Left kidney (tissue), 2 donors: ENCODE measurements around the gene COL5A1. TPM values are rescaled to one million over a fixed set of nuclear protein-coding genes. Genes with fewer than 3 reads are reported as not detected.

Experiments
- DNase-seq: peaks from one replicate; pipeline ENCODE4 v3.0.0-alpha.2; 2013
- polyA plus RNA-seq: library from polyadenylated mRNA; unstranded; fragments of 120-200 nt; gene quantifications from one replicate; pipeline ENCODE4 v1.2.1, GENCODE V29; 2013; ENCODE audit not compliant: insufficient read length

The COL5A1 gene
- polyA plus RNA-seq, 1 donor: 77.3 TPM

DNA sequence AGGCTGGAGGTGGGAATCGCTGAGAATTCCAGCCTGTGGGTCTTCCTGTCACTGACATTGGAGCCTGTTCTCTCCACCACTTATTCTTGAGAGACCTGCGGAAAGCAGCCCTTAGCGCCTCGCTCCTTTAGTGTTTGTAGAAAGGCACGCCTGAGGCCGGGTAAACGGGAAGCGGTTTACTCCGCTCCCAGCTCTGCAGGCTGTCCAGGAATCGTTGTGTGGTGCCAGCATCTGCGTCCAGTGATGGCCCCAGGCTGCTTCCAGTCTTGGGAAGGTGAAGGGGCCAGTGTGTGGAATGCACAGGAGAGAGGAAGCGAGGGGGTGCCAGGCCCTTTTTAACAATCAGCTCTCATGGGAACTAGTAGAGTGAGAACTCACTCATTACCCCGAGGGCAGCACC is 194.4 kb downstream of the COL5A1 start:
- no peak for DNase-seq

DNA sequence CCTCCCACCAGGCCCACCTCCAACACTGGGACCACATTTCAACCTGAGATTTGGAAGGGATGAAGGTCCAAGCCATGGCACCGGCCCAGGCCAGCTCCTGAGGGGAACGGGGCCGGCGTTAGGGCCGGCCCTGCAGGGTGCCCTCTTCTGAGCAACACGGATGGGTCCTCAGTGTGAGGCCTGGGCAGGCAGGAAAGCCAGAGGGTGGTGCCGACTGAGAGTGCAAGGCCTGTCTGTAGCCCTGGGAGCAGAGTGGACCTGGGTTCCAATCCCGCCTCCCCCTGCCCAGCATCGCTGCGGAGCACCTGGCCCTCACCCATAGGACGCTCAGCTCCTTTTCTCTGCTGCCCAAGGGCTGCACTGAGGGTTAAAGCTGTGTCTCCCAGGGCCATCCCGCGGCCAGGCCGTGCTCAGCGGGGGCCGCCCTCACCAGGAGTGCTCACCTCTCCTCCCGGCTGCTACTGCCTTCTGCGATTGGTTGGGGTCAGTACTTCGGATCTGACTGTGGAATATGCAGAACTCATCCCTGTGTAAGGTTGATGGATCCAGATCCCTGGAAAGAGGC is 194.9 kb downstream of the COL5A1 start:
- DNase-seq: no peak

DNA sequence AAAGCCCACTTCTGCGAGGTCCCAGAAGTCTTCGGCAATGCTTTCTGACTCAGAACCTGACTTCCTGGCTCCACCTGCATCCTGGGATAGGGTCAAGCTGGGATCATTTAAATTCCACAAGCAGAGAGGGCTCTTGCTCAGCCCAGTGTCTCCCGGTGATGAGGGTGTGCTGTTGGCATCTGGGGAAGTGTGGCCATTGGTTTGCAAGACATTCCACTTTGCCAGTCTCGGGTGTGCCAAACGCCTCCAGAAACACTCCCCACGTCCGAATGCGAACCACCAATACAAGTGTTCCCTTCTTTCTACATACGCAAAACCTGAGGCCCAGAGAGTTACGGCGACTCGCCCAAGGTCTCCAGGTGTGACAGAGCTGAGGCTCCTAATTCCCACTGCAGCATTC is 195.9 kb downstream of the COL5A1 start:
- no peak for DNase-seq

DNA sequence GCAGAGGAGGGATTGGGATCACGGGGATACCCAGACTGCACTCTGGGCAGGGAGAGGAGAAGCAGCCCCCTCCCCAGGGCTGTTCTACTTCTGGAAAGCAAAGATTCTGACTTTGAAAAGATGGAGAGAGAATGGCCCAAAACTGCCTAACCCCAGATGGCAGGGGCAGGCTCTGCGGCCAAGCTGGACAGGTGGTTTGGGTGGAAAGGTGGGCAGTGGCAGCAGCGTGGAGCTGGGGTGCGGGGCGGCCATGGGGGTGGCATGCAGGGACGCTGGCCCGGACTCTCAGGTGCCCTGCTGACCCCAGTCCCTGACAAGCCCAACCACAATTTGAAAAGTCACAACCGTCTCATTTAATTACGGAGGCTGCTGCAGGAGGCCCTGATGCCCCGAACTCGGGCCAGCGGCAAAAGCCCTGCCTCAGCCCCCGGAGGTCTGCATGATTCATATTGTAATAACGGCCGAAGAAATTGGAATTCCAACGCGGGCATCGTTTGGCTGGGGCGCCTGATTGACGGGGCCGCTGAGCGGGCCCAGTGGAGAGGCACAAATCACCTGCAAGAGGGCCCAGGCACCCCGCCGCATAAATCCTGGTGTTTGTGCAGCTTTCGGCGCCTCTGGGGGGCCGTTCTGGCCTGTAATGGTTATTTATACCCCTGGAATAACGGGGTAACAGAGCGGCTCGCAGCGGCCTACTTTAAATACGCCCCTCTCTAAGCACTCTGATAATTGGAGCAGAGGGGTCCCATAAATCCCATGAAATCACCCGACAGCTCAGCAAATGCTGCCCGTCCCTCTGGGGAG is 197.2 kb downstream of the COL5A1 start:
- no peak for DNase-seq

DNA sequence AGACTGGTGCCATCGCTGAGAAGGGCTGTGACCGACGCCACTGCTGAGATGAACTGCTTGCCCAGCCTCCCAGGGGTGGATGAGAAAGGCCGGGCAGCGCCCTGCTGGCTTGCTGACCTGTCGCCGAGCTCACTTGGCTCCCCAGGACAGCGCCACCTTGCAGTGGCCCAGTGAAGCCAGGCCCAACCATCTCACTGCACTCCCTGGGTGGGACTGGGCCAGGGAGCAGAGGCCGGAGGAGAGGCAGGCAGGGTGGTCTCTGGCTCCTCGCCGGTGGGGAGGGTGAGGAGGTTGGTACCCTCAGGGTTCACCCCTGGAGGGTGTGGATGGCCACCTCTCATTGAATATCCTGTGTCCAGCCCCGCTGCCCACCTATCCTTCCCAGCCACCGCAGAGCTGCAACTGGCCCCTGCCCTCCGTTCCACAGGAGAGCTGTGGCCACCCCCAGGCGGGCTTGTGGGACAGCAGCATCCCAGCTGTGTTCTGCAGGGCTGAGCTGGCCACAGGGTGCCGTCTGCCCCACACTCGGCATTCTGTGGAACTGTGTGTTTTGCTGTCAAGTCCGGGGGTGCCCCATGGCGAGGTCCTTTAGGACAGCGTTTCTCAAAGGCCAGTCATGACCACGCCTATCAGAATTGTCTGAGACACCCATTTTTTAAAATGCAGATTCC is 198.0 kb downstream of the COL5A1 start:
- DNase-seq: no peak

DNA sequence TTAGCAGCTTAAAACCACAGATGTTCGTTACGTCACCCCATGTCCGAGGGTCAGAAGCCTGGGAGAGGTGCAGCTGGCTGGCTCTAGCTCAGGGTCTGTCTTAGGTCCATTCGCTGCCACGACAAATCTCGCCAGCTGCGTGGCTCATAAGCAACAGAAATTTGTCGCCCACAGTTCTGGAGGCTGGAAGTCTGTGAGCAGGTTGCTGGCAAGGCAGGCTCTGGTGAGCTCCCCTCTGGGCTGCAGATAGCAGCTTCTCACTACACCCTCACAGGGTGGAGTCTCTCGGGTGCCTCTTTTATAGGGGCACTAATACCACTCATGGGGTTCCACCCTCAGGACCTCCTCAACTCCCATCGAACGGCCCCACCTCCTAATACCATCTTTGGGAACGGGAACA is 198.9 kb downstream of the COL5A1 start:
- DNase-seq: no peak

DNA sequence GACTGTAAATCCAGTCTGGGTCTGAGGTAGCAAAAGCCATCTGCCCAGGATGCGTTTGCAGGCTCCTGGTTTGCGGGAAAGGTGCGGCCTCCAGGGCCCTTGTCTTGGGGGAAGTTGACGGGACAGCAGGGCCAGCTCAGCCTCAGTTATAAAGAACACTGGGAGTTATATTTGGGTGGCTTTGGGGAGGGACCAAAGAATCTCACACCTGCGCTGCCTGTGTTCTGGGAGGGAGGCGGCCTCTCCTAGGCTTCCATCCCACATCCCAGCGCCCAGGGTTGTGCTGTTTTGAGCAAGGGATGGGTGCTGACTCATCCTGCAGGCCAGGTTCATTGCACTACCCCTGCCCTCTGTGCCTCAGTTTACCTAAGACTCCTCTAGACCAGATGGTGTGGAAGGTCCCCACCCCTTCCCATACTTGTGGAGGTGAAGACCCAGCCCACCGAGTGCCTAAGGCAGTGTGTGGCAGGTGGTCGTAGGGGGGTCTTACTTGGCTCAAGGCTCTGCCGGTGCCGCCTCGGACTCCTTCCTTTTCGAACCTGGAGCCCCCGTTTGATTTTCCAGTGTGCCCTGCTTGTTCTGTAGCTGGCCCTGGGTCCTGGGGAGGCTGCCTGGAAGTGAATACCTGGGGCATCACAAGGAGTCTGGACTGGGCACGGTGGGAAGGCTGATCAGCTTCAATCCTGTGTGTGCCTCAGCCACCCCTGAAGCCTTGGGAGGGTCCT is 199.7 kb downstream of the COL5A1 start:
- no peak for DNase-seq

DNA sequence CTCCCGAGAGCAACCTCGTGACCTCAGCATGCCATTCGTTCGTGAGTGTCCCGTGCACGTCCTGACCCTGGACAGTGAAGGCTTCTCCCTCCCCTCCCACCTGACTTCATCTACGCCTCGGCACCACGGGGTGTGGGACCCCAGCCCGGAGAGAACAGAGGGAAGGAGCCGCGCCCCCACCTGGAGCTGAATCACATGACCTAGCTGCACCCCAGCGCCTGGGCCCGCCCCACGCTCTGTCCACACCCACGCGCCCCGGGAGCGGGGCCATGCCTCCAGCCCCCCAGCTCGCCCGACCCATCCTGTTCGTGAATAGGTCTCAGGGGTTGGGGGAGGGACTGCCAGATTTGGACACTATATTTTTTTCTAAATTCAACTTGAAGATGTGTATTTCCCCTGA is 200.7 kb downstream of the COL5A1 start:
- no peak for DNase-seq

DNA sequence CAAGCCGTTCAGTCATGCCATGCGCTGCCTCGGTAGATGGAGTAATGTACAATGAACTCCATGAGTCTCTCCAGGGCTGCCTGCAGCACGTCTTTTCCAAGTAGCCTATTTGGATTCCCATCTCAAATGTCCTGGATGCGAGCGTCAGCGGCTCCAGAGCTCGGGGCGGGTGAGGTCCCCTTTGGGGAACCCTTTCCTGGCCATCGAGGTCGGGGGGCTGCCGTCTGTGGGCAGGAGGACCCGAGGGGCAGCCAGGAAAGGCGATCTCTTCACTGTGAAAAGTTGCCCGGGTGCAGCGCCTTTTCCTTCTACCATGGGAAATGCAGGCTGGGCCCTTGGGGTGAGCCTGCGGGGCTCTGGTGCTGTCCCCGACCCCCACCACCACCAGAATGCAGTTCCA is 202.1 kb downstream of the COL5A1 start:
- no peak for DNase-seq

DNA sequence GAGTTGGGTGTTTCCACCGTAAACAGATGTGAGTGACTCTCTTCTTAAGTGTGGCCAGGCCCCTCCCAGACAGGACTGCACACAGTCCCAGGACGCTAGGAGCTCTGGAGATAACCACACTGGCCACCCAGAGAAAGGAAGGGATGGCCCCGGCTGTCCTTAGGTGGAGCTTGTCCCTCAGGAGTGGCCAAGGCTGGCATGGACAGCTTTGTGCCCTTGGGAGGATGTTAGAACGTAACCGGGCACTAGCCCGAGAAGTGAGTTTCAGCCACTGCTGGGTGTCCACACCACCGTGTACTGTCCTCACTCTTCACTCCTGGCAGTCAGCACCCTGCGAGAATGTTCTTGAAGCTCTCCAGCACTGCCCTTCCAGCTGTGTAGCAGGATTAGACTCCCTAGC is 203.2 kb downstream of the COL5A1 start:
- no peak for DNase-seq

DNA sequence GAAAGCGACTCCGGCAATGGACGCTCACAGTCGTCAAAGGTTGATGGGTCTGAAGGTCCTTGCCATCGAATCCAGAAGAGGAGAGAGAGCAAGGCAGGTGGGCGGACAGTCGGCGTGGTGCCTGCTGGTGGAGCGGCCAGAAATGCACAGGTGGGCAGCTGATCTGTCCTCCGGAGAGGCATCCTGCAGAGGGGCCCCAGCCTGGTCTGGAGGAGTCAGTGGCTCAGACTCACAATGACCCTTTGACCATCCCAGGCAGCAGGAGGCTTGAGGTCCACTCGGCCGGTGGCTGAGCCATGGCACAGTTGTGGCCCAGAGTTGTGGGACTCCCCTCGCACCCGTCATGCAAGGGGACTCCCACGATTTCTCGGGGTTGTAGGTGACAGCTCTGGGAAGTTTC is 204.6 kb downstream of the COL5A1 start:
- no peak for DNase-seq

DNA sequence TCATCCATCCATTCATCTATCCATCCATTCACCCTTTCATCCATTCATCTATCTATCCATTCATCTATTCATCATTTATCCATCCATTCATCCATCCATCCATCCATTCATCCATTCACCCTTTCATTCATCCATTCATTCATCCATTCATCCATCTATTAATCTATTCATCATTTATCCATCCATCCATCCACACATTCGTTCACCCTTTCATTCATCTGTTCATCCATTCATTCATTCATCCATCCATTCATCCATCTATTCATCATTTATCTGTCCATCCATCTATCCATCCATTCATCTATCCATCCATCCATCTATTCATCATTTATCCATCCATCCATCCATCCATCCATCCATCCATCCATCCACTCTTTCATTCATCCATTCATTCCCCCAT is 205.1 kb downstream of the COL5A1 start:
- DNase-seq: no peak

DNA sequence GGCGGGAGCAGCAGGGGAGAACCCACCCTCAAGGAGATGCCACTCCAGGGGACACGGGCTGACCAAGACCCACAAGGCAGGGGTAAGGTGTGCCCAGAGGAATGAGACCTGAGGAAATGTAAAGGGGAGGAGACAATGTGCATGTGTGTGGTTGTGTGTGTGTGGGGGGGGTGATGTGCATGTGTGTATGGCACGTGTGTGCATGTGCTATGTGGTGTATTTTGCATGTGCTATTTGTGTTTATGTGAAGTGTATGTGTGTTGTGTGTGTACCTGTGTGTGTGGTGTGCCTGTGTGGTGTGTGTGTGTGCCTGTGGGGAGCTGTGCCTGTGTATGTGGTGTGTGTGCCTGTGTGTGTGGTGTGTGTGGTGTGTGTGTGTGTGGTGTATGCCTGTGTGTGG is 205.5 kb downstream of the COL5A1 start:
- no peak for DNase-seq

DNA sequence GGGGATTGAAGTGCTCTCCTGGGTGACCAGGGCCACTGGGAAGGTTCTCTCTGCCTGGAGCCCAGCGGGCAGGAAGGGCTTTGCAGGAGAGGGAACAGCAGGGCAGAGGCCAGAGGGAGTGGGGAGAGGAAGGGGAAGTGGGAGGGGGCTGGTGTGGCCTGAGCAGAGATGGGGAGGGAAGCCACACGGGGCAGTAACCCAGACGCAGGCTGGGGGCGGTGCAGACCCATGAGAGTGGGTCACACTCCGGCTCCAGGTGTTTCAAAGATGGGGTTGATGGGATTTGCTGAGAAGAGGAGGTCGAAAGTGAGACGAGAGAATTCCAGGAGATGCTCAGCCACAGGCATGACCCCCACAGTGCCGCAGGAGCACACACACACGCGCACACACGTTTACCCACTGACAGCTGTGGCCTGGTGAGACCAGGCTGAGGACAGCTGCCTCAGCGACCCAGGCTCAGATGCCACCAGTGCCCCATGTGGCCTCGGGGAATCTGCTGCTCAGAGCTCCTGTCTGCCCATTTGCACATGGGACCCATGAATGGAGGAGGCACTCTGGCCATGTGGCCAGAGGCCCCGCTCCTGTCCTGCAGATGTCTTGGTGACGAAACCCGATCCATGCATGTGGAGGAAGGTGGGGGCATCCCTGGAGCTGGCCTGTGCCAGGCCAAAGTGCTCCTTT is 206.3 kb downstream of the COL5A1 start:
- no peak for DNase-seq

DNA sequence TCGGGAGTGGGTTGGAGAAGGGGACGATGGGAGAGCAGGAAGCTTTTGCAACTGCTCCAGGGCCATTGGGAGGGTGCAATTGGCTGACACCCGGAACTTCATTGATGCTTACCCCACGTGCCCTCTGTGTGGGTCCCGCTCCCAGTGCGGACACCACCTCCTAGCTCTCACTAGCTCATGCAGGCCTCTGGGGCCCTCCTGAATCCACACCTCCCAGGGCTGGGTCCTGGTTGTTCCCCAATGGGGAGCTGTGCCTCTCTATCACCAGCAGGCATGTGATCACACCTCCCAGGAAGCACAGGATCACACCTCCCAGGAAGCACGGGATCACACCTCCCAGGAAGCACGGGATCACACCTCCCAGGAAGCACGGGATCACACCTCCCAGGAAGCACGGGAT is 206.9 kb downstream of the COL5A1 start:
- no peak for DNase-seq

DNA sequence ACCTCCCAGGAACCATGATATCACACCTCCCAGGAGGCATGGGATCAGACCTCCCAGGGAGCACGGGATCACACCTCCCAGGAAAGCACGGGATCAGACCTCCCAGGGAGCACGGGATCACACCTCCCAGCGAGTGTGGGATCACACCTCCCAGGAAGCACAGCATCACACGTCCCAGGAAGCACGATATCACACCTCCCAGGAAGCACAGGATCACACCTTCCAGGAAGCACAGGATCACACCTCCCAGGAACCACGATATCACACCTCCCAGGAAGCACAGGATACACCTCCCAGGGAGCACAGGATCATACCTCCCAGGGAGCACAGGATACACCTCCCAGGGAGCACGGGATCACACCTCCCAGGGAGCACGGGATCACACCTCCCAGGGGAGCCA is 209.0 kb downstream of the COL5A1 start:
- DNase-seq: no peak

DNA sequence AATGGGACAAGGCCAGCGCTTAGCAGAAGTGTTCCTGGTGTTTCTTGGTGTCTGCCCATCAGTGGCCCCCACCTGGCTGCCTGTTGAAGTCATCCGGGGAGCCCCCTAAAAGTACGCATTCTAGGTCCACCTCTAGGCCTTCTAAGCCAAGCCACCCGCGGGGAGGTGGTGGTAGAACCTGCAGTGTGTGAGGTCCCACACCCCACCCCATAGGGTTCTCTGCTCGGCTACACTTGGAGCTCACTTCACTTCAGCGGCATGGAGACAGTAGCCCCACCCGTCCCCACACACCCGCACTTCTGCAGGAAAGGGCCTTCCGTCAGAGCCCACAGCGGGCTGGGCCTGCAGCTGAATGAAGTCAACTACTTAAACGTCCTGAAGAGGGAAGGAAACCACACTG is 209.4 kb downstream of the COL5A1 start:
- DNase-seq: no peak

DNA sequence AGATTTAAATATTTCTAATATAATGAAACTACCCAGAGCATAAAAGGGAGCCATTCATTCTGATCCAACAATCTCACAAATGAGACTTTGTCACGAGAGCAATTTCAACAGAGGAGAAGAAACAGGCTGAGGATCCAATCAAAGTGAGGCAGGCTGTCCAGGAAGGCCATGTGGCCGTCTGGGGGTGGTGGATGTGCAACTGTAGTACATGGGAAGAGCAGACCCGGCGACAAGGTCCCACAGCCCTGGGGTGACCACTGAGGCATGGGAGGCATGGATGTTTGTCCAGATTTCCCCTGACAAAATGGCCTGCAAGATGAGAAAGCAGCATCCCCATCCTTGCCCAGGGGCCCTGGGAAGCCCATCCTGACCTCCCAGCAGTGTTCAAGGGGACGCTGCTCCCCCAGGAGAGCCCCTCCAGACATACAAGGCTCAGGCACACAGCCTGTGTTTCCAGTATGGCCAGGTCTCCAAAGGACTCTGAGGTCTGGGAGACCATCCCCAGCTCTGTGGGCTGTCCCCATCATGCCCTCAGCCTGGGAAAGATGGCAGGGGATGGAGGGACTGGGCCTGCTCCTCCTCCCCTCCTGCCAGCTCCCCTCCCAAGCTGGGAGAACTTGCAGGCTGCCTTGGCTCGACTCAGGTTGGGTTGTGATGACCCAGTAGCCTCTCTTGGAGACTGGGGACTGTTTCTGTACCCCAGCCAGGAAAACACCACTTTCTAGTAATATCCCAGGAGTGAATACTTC is 211.5 kb downstream of the COL5A1 start:
- DNase-seq: no peak

DNA sequence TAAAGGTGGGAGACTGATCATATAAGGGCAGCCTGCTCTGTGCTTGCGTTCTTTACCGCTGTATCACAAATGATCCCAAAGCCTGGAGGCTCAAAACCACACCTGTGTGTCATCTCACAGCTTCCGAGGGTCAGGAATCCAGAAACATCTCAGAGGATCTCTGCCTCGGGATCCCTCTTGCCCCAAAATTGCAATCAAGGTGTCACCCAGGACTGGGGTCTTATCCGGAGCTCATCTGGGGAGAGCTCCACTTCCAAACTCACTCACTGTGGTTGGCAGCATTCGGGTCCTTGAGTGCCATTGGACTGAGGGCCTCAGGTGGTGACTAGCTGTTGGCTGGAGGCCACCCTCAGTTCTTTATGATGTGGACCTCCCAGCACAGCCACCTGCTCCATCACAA is 212.3 kb downstream of the COL5A1 start:
- no peak for DNase-seq

DNA sequence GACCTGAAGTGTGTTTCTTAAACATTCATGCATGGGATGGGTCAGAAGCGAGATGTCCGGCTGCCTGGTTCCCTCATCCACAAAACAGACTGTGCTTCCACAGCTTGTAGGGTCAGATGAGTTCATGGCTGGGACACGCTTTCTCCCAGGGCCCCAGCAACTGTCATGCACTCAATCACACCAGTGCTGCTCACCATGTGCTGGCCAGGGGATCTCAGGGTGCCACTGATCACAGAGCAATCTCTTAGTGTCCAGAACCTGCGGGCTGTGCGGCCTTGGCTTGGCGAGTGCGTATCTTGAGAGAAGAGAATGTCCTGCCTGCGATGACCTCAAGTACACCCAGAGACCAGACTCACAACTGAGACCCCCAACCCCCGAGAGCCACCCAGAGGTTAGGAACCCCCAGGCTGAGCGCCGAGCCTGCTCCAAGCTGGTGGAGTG is 213.0 kb downstream of the COL5A1 start:
- DNase-seq: no peak

DNA sequence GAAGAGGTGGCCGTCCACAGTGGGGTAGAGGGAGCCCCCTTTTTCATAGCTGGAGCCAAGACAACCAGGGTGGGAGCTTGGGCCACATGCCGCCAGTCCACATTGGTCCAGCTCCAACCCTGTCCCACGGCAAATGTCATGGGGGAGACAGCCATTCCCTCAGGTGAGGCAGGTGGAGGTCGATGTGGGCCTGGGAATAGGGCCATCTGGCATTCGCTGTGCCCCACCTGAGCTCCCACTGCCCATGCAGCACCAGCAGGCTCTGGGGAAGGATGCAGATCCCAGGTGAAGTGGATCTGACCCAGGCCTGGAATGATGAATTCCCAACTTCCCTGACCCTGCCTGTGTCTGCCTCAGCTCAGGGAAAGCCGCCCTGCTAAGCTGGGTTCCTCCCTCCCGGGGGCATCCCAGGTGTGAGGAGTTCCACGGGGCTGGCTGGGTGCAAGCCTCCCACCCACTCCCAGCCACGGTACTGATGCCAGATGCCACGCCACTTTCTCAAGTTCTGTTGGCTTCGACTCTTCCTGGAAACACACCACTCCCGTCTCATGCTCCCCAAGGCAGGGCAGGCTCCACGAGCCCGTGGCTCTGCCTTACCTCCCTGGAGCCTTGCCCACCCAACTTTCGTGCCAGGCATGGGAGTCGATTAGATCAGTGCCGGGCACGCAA is 213.8 kb downstream of the COL5A1 start:
- no peak for DNase-seq
